ENCODE results near the gene NLGN1. TPM values are rescaled to one million over a fixed set of nuclear protein-coding genes. Genes with fewer than 3 reads are reported as not detected.

NLGN1 gene
- total and polyA plus RNA-seq, 9 of the 15 experiments (the other 6 are each of a cell fraction or from before 2014, with no cell fraction given) = under 0.01 to 0.01 TPM; not detected in 7

DNA sequence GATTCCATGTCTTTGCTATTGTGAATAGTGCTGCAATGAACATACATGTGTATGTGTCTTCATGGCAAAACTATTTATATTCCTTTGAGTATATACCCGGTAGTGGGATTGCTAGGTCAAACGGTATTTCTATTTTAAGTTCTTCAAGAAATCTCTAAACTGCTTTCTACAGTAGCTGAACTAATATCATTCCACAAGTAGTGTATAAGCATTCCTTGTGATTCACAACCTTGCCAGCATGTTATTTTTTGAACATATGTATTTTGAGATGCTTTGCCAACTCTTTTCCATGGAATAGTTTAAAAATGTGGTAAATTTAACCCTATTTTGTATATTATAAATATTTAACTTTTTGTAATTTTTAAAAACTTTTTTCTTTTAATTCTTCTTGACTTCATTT lies 868.9 kb downstream of the NLGN1 start (continued):
- no peak for TF ChIP-seq SP2 (IDR thresholded peaks at IDR 0.05; ENCODE audit: extremely low read depth, low read depth, low read length, poor library complexity, severe bottlenecking)
- TF ChIP-seq, protein P1, sequence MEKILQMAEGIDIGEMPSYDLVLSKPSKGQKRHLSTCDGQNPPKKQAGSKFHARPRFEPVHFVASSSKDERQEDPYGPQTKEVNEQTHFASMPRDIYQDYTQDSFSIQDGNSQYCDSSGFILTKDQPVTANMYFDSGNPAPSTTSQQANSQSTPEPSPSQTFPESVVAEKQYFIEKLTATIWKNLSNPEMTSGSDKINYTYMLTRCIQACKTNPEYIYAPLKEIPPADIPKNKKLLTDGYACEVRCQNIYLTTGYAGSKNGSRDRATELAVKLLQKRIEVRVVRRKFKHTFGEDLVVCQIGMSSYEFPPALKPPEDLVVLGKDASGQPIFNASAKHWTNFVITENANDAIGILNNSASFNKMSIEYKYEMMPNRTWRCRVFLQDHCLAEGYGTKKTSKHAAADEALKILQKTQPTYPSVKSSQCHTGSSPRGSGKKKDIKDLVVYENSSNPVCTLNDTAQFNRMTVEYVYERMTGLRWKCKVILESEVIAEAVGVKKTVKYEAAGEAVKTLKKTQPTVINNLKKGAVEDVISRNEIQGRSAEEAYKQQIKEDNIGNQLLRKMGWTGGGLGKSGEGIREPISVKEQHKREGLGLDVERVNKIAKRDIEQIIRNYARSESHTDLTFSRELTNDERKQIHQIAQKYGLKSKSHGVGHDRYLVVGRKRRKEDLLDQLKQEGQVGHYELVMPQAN (IDR thresholded peaks at IDR 0.05; ENCODE audit: borderline replicate concordance) = no peak
- TF ChIP-seq, protein P2, sequence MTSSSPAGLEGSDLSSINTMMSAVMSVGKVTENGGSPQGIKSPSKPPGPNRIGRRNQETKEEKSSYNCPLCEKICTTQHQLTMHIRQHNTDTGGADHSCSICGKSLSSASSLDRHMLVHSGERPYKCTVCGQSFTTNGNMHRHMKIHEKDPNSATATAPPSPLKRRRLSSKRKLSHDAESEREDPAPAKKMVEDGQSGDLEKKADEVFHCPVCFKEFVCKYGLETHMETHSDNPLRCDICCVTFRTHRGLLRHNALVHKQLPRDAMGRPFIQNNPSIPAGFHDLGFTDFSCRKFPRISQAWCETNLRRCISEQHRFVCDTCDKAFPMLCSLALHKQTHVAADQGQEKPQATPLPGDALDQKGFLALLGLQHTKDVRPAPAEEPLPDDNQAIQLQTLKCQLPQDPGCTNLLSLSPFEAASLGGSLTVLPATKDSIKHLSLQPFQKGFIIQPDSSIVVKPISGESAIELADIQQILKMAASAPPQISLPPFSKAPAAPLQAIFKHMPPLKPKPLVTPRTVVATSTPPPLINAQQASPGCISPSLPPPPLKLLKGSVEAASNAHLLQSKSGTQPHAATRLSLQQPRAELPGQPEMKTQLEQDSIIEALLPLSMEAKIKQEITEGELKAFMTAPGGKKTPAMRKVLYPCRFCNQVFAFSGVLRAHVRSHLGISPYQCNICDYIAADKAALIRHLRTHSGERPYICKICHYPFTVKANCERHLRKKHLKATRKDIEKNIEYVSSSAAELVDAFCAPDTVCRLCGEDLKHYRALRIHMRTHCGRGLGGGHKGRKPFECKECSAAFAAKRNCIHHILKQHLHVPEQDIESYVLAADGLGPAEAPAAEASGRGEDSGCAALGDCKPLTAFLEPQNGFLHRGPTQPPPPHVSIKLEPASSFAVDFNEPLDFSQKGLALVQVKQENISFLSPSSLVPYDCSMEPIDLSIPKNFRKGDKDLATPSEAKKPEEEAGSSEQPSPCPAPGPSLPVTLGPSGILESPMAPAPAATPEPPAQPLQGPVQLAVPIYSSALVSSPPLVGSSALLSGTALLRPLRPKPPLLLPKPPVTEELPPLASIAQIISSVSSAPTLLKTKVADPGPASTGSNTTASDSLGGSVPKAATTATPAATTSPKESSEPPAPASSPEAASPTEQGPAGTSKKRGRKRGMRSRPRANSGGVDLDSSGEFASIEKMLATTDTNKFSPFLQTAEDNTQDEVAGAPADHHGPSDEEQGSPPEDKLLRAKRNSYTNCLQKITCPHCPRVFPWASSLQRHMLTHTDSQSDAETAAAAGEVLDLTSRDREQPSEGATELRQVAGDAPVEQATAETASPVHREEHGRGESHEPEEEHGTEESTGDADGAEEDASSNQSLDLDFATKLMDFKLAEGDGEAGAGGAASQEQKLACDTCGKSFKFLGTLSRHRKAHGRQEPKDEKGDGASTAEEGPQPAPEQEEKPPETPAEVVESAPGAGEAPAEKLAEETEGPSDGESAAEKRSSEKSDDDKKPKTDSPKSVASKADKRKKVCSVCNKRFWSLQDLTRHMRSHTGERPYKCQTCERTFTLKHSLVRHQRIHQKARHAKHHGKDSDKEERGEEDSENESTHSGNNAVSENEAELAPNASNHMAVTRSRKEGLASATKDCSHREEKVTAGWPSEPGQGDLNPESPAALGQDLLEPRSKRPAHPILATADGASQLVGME (CRISPR knock-in tag; IDR thresholded peaks at IDR 0.05) = no peak
- TF ChIP-seq ADNP (tag; IDR thresholded peaks at IDR 0.05) = no peak
